Erythroblast (primary cell): Measurements from ENCODE around the gene C1QTNF5.

ENCODE experiments used
- GATA1 ChIP-seq: IDR thresholded peaks from 2 replicates; pipeline ENCODE4 v1.6.1; 2011; ENCODE audit warnings: low read depth, mild to moderate bottlenecking, control low read depth, low read length, moderate library complexity
- POLR2A ChIP-seq: IDR thresholded peaks from 2 replicates; pipeline ENCODE4 v1.6.1; 2011; ENCODE audit warnings: mild to moderate bottlenecking, low read length

GRCh38 chr11:119299416-119299815 lies 41.3 kb downstream of the C1QTNF5 start:
- TF ChIP-seq POLR2A (no peak), GATA1 (no peak)
